Stimulated activated CD8-positive, alpha-beta memory T cell treated with anti-CD3 and anti-CD28 coated beads, Interleukin-7, amount 100 ng/mL, for 48 hours (primary cell): Measurements from ENCODE around the gene SYNGR1.

Experiments used
- DNase-seq, 2 donors: peaks; one replicate each; pipeline ENCODE4 v3.0.0-alpha.2; 2020; ENCODE audit warnings: low read depth in 1 of 2; ENCODE audit errors: extremely low read depth in 1 of 2

Gene SYNGR1

GRCh38 chr22:39349967-39350726 lies at the start of gene SYNGR1:
SYNGR1 (plus strand) TSS chr22:39349991; CDS start chr22:39350011, 20 bp downstream.
- no peak for DNase-seq

GRCh38 chr22:39300186-39300830 lies 49.5 kb upstream of the SYNGR1 start:
- no peak for DNase-seq

- DNase-seq, result no peak
Measured at GRCh38 chr22:39301108-39301507, 48.7 kb upstream of the SYNGR1 start.

GRCh38 chr22:39301926-39302325 lies 47.9 kb upstream of the SYNGR1 start:
- no peak for DNase-seq

- no peak for DNase-seq
Measured at GRCh38 chr22:39302431-39302960, 47.3 kb upstream of the SYNGR1 start.

GRCh38 chr22:39303358-39303757 lies 46.4 kb upstream of the SYNGR1 start:
- no peak for DNase-seq

- DNase-seq, result no peak
Measured at GRCh38 chr22:39303892-39304671, 45.7 kb upstream of the SYNGR1 start.

GRCh38 chr22:39306456-39307361 lies 43.1 kb upstream of the SYNGR1 start:
- no peak for DNase-seq

- DNase-seq, result no peak
Measured at GRCh38 chr22:39308614-39309363, 41.0 kb upstream of the SYNGR1 start.

GRCh38 chr22:39309364-39309861 lies 40.4 kb upstream of the SYNGR1 start:
- DNase-seq, result no peak

- DNase-seq, result no peak
Measured at GRCh38 chr22:39309881-39310714, 39.7 kb upstream of the SYNGR1 start.

- no peak for DNase-seq
Measured at GRCh38 chr22:39311592-39312400, 38.0 kb upstream of the SYNGR1 start.

- no peak for DNase-seq
Measured at GRCh38 chr22:39312410-39312809, 37.4 kb upstream of the SYNGR1 start.

- no peak for DNase-seq
Measured at GRCh38 chr22:39313258-39314001, 36.4 kb upstream of the SYNGR1 start.

- DNase-seq, result no peak
Measured at GRCh38 chr22:39314251-39314971, 35.4 kb upstream of the SYNGR1 start.

GRCh38 chr22:39315389-39315788 lies 34.4 kb upstream of the SYNGR1 start:
- no peak for DNase-seq
